GM12878 (cell line): ENCODE measurements around the gene VWA8. TPM values are rescaled to one million over a fixed set of nuclear protein-coding genes. Genes with fewer than 3 reads are reported as not detected.

Experiments used
- ATAC-seq: fragments of 200-7000 bp; cut with Tn5 transposase; 3 replicates; pipeline ENCODE4 v1.9.1; 2020; ENCODE audit warnings: mild to moderate bottlenecking, moderate library complexity
- BruUV-seq: library from RNA; stranded (reverse); fragments of 400-500 nt; replicated peaks from 2 replicates; lab custom pipeline; 2021; lab: Mats Ljungman, UMichigan
- CTCF ChIA-PET: fragments of 300-600 bp; sonication (Branson Sonifier 250); formaldehyde crosslinking; extraction: SDS; loops from one replicate; lab custom pipeline; 2021; ENCODE audit warnings: inconsistent platforms; lab: Yijun Ruan, JAX
- POLR2A ChIA-PET: fragments of 350-600 bp; formaldehyde crosslinking; extraction: SDS; loops from one replicate; lab custom pipeline; 2021; ENCODE audit warnings: inconsistent platforms; lab: Charles Lee
- RAD21 ChIA-PET: fragments of 300-600 bp; sonication (Branson Sonifier 250); formaldehyde crosslinking; loops from one replicate; lab custom pipeline; 2023; ENCODE audit warnings: antibody characterized with exemption; ENCODE audit not compliant: unreplicated experiment; lab: Charles Lee
- SMC1A ChIA-PET: fragments of 300-600 bp; sonication (Branson Sonifier 250); formaldehyde crosslinking; loops from one replicate; lab custom pipeline; 2023; ENCODE audit not compliant: unreplicated experiment, uncharacterized antibody; lab: Charles Lee
- DNase-seq: peaks from one replicate; pipeline ENCODE4 v3.0.0-alpha.2; 2011; ENCODE audit warnings: low read depth, low spot score
- FAIRE-seq: peaks from 3 replicates; lab custom pipeline; 2011; peaks lifted over from hg19 to GRCh38; lab: Jason Lieb, UNC
- H2AFZ ChIP-seq: 2 replicates; pipeline ENCODE4 v1.6.0; 2011; ENCODE audit warnings: low read depth, low read length, control low read depth; ENCODE audit not compliant: control insufficient read depth
- H3K27ac ChIP-seq: 2 replicates; pipeline ENCODE4 v1.5.1; 2011; ENCODE audit warnings: control low read depth; ENCODE audit not compliant: control insufficient read depth, insufficient read depth
- H3K27me3 ChIP-seq, 2 experiments: replicated peaks in 1 of 2; 2 replicates each; pipeline versions ENCODE4 v1.6.0 to v1.6.1; 2011; ENCODE audit warnings: low read length in 1 of 2; ENCODE audit not compliant: control insufficient read depth in 2 of 2, insufficient read depth in 2 of 2
- H3K36me3 ChIP-seq, 2 experiments: 2 replicates each; pipeline ENCODE4 v1.5.1; 2011; ENCODE audit warnings: low read length in 1 of 2; ENCODE audit not compliant: control insufficient read depth in 2 of 2, insufficient read depth in 2 of 2
- H3K4me1 ChIP-seq: 2 replicates; pipeline ENCODE4 v1.6.1; 2011; ENCODE audit warnings: mild to moderate bottlenecking, low read length, moderate library complexity, mixed read lengths; ENCODE audit not compliant: control insufficient read depth, insufficient read depth
- H3K4me2 ChIP-seq: 2 replicates; pipeline ENCODE4 v1.6.0; 2011; ENCODE audit warnings: control low read depth; ENCODE audit not compliant: control insufficient read depth, insufficient read depth
- H3K4me3 ChIP-seq: fragments of 200-600 bp; sonication (generic); 2 replicates; pipeline ENCODE4 v1.5.1; 2016
- H3K79me2 ChIP-seq: 2 replicates; pipeline ENCODE4 v1.6.0; 2011; ENCODE audit warnings: low read length; ENCODE audit not compliant: control insufficient read depth, insufficient read depth
- H3K9ac ChIP-seq: 2 replicates; pipeline ENCODE4 v1.8.0; 2011; ENCODE audit warnings: low read length, control low read depth, mixed read lengths; ENCODE audit not compliant: control insufficient read depth, insufficient read depth
- H3K9me3 ChIP-seq: replicated peaks from 3 replicates; pipeline ENCODE4 v1.5.1; 2011; ENCODE audit warnings: mild to moderate bottlenecking, low read length; ENCODE audit not compliant: control insufficient read depth, insufficient read depth
- H4K20me1 ChIP-seq: 2 replicates; pipeline ENCODE4 v1.6.0; 2011; ENCODE audit not compliant: control insufficient read depth, insufficient read depth
- FOXM1 ChIP-seq: IDR thresholded peaks from 2 replicates; pipeline ENCODE4 v1.6.1; 2012; ENCODE audit warnings: low read depth, mild to moderate bottlenecking, inconsistent platforms, low read length, moderate library complexity
- GABPA ChIP-seq: IDR thresholded peaks from 2 replicates; pipeline ENCODE4 v1.6.1; 2014; ENCODE audit warnings: antibody characterized with exemption, low read depth, mild to moderate bottlenecking, inconsistent platforms
- HDAC6 ChIP-seq: fragments of 200-600 bp; sonication (generic); IDR thresholded peaks from one replicate; pipeline ENCODE4 v1.8.0; 2017; ENCODE audit warnings: antibody characterized with exemption; ENCODE audit not compliant: unreplicated experiment
- HDGF ChIP-seq: fragments of 450-650 bp; IDR thresholded peaks from 2 replicates; pipeline ENCODE4 v1.6.1; 2016; ENCODE audit warnings: antibody characterized with exemption
- NR2C1 ChIP-seq: fragments of 450-650 bp; IDR thresholded peaks from 2 replicates; pipeline ENCODE4 v1.6.1; 2017; ENCODE audit warnings: antibody characterized with exemption, mild to moderate bottlenecking, moderate library complexity
- POLR2AphosphoS5 ChIP-seq: IDR thresholded peaks from 2 replicates; pipeline ENCODE4 v1.6.1; 2011; ENCODE audit warnings: mild to moderate bottlenecking, low read length, inconsistent platforms
- RCOR1 ChIP-seq: conservative IDR thresholded peaks from 2 replicates; pipeline ENCODE4 v1.6.1; 2012; ENCODE audit warnings: low read depth, low read length, improper control_type of control experiment
- RUNX3 ChIP-seq: IDR thresholded peaks from 2 replicates; pipeline ENCODE4 v1.6.1; 2012; ENCODE audit warnings: low read length, inconsistent platforms
- SREBF2 ChIP-seq: IDR thresholded peaks from 2 replicates; pipeline ENCODE4 v1.6.1; 2012; ENCODE audit warnings: mild to moderate bottlenecking, low read length
- SRF ChIP-seq, 2 experiments: IDR thresholded peaks; 2 replicates each; pipeline ENCODE4 v1.6.1; 2011; ENCODE audit warnings: low read depth in 2 of 2, low read length in 2 of 2, mild to moderate bottlenecking in 1 of 2, moderate library complexity in 1 of 2
- STAT3 ChIP-seq: IDR thresholded peaks from 2 replicates; pipeline ENCODE4 v1.6.1; 2011; ENCODE audit warnings: low read depth, low read length, improper control_type of control experiment
- WGBS: methylation state at CpG from one replicate; pipeline ENCODE4 v1.1.6; 2016; ENCODE audit warnings: low lambda C conversion rate; ENCODE audit not compliant: insufficient replicate concordance, insufficient coverage; ENCODE audit errors: missing lambda C conversion rate; 5-methylcytosine and 5-hydroxymethylcytosine counted together
- in situ Hi-C: fragments of 300-500 bp; cut with MboI; formaldehyde crosslinking; loops from 9 replicates; pipeline ENCODE4 v1.14.3; 2018; ENCODE audit warnings: mixed read lengths
- intact Hi-C: fragments of 100-400 bp; cut with micrococcal nuclease; formaldehyde crosslinking; loops from one replicate; pipeline ENCODE4 v1.14.2; 2022; ENCODE audit not compliant: unreplicated experiment
- polyA plus RNA-seq, 11 experiments: library from polyadenylated mRNA; depleted of rRNA in 4 of 11; unstranded in 6 of 11; stranded (reverse) in 5 of 11; fragments of >200 nt; fragmentation: Nextera tagmentation in 4 of 11; fragmentation: Illumina TruSeq in 1 of 11; extraction: Ambion mirVana in 4 of 11; extraction: Trizol in 1 of 11; gene quantifications; 1 replicate in 1 of 11; 2 replicates in 10 of 11; pipeline versions ENCODE4 v1.2.1 to v1.2.3, GENCODE V29; 2011 to 2016; ENCODE audit warnings: inconsistent platforms in 2 of 11, missing spikeins in 2 of 11, low read depth in 1 of 11
- total RNA-seq, 4 experiments: library from RNA; depleted of rRNA in 3 of 4; stranded (reverse); fragments of >200 nt in 3 of 4; fragmentation: Illumina TruSeq in 1 of 4; extraction: Trizol in 1 of 4; gene quantifications; 2 replicates each; pipeline versions ENCODE4 v1.2.1 to v1.2.3, GENCODE V29; 2013 to 2021
- TF ChIP-seq, protein P1 (sequence below): fragments of 450-650 bp; IDR thresholded peaks from 2 replicates; pipeline ENCODE4 v1.6.1; 2014; ENCODE audit warnings: mild to moderate bottlenecking
- TF ChIP-seq, protein P2 (sequence below): fragments of 450-650 bp; IDR thresholded peaks from 2 replicates; pipeline ENCODE4 v1.6.1; 2016; ENCODE audit warnings: mild to moderate bottlenecking
- TF ChIP-seq, protein P3 (sequence below): fragments of 450-650 bp; IDR thresholded peaks from 2 replicates; pipeline ENCODE4 v1.6.1; 2016; ENCODE audit warnings: mild to moderate bottlenecking, moderate library complexity, borderline replicate concordance

The VWA8 gene
- total and polyA plus RNA-seq, 10 of the 15 experiments (the other 5 are each of a cell fraction or from before 2014, with no cell fraction given), result 3.0 to 21.8 (median 13.5) TPM

DNA sequence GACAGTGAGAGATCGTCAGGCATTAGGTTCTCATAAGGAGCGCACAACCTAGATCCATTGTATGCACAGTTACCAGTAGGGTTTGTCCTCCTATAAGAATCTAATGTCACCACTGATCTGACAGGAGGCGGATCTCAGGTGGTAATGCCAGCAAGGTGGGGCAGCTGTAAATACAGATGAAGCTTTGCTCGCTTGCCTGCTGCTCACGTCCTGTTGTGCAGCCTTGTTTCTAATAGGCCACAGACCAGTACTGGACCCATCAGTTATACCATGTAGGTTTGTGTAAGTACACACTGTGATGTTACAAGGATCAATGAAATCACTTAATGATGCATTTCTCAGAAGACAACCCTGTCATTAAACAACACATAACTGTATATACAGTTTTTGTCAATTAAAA lies 23.5 kb downstream of the VWA8 start:
- TF ChIP-seq SREBF2 (no peak), HDAC6 (no peak), POLR2AphosphoS5 (no peak), FOXM1 (no peak), NR2C1 (no peak), GABPA (no peak), SRF (IDR thresholded peaks at IDR 0.05; ENCODE audit: low read depth in 2 of 2, low read length in 2 of 2) (no peak), STAT3 (no peak), HDGF (no peak), RCOR1 (no peak), RUNX3 (no peak)
- TF ChIP-seq, protein P1, sequence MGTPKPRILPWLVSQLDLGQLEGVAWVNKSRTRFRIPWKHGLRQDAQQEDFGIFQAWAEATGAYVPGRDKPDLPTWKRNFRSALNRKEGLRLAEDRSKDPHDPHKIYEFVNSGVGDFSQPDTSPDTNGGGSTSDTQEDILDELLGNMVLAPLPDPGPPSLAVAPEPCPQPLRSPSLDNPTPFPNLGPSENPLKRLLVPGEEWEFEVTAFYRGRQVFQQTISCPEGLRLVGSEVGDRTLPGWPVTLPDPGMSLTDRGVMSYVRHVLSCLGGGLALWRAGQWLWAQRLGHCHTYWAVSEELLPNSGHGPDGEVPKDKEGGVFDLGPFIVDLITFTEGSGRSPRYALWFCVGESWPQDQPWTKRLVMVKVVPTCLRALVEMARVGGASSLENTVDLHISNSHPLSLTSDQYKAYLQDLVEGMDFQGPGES, result no peak
- TF ChIP-seq, protein P2, sequence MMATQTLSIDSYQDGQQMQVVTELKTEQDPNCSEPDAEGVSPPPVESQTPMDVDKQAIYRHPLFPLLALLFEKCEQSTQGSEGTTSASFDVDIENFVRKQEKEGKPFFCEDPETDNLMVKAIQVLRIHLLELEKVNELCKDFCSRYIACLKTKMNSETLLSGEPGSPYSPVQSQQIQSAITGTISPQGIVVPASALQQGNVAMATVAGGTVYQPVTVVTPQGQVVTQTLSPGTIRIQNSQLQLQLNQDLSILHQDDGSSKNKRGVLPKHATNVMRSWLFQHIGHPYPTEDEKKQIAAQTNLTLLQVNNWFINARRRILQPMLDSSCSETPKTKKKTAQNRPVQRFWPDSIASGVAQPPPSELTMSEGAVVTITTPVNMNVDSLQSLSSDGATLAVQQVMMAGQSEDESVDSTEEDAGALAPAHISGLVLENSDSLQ, result no peak
- TF ChIP-seq, protein P3, sequence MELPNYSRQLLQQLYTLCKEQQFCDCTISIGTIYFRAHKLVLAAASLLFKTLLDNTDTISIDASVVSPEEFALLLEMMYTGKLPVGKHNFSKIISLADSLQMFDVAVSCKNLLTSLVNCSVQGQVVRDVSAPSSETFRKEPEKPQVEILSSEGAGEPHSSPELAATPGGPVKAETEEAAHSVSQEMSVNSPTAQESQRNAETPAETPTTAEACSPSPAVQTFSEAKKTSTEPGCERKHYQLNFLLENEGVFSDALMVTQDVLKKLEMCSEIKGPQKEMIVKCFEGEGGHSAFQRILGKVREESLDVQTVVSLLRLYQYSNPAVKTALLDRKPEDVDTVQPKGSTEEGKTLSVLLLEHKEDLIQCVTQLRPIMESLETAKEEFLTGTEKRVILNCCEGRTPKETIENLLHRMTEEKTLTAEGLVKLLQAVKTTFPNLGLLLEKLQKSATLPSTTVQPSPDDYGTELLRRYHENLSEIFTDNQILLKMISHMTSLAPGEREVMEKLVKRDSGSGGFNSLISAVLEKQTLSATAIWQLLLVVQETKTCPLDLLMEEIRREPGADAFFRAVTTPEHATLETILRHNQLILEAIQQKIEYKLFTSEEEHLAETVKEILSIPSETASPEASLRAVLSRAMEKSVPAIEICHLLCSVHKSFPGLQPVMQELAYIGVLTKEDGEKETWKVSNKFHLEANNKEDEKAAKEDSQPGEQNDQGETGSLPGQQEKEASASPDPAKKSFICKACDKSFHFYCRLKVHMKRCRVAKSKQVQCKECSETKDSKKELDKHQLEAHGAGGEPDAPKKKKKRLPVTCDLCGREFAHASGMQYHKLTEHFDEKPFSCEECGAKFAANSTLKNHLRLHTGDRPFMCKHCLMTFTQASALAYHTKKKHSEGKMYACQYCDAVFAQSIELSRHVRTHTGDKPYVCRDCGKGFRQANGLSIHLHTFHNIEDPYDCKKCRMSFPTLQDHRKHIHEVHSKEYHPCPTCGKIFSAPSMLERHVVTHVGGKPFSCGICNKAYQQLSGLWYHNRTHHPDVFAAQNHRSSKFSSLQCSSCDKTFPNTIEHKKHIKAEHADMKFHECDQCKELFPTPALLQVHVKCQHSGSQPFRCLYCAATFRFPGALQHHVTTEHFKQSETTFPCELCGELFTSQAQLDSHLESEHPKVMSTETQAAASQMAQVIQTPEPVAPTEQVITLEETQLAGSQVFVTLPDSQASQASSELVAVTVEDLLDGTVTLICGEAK, result no peak
- H4K20me1 ChIP-seq, result no peaks in the 10 kb centered on the region
- FAIRE-seq (no peak), ATAC-seq (no peak), DNase-seq (no peak)
- intact Hi-C loops, result no loop called here
- no peak overlapping the region for H3K4me3 ChIP-seq
- peaks cover 7% of the 10 kb centered on the region for H3K79me2 ChIP-seq
- H3K9ac ChIP-seq, result no peak overlapping the region
- peaks cover under 1 to 2% of the 10 kb centered on the region in 2 experiments; a peak in 2 of 4 replicates for H3K36me3 ChIP-seq
- H3K4me1 ChIP-seq, result no peaks in the 10 kb centered on the region
- H3K4me2 ChIP-seq, result no peak overlapping the region
- H3K27me3 ChIP-seq, result no peaks in the 10 kb centered on the region
- CTCF ChIA-PET, result interaction anchor here (0.7 kb wide), 1 partner anchor 70 kb away, joined by 3 read pairs; no protein-coding TSS in a partner anchor
- POLR2A ChIA-PET, result no interaction called here
- H3K9me3 ChIP-seq, result no peaks in the 10 kb centered on the region
- no TSS peak for BruUV-seq
- no peak overlapping the region for H3K27ac ChIP-seq
- SMC1A ChIA-PET, result interaction anchor here (1.3 to 1.5 kb wide), 2 partner anchors 8 to 18 kb away, joined by 4 read pairs; no protein-coding TSS in a partner anchor
- no peak overlapping the region for H2AFZ ChIP-seq
- RAD21 ChIA-PET, result no interaction called here
- WGBS, result 100% methylated on average over 5 of the region's 5 CpGs
- in situ Hi-C loops, result no loop called here
